Measurements from ENCODE around the gene GDPD5. TPM values are rescaled to one million over a fixed set of nuclear protein-coding genes. Genes with fewer than 3 reads are reported as not detected.

GDPD5 gene
- total and polyA plus RNA-seq, 10 of the 15 experiments (the other 5 are each of a cell fraction or from before 2014, with no cell fraction given), result 0.10 to 30.0 (median 6.7) TPM

DNA sequence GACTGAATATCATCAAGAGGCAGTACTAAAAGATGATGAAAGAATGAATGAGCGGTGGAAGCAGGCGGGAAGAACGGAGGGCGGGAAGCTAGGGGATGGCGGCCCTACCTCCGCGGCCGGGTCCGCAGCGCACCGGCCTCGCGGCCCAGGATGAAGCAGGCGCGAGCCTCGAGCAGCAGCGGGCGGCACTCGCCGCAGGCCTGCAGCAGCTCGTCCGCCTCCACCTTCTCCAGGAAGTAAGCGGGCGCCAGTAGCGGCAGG, 96.2 kb downstream of the GDPD5 start:
- ChIA-PET RAD21 (ENCODE audit: unreplicated experiment) (no interaction called here), SMC1A (ENCODE audit: uncharacterized antibody, unreplicated experiment) (no interaction called here), CTCF (no interaction called here), POLR2A (no interaction called here)
- no peak overlapping the region for H3K9ac ChIP-seq (ENCODE audit: control insufficient read depth, insufficient read depth, low read length)
- no peaks in the 10 kb centered on the region for H3K4me1 ChIP-seq (ENCODE audit: control insufficient read depth, insufficient read depth, low read length)
- no peak overlapping the region for H3K27ac ChIP-seq (ENCODE audit: control insufficient read depth, insufficient read depth)
- no peak overlapping the region for H3K4me3 ChIP-seq
- H3K36me3 ChIP-seq (ENCODE audit: control insufficient read depth in 2 of 2, insufficient read depth in 2 of 2, low read length in 1 of 2), result no peaks in the 10 kb centered on the region; a peak in 1 of 4 replicates
- no peaks in the 10 kb centered on the region for H3K79me2 ChIP-seq (ENCODE audit: control insufficient read depth, insufficient read depth, low read length)
- peaks cover 2% of the 10 kb centered on the region; the same call in 1 of the 3 replicates for H3K9me3 ChIP-seq (replicated peaks; ENCODE audit: control insufficient read depth, insufficient read depth, low read length)
- no TSS peak for BruUV-seq (replicated peaks)
- peaks cover 4 to 14% of the 10 kb centered on the region in 2 experiments for H3K27me3 ChIP-seq (replicated peaks in 1 of 2; ENCODE audit: control insufficient read depth in 2 of 2, insufficient read depth in 2 of 2, low read length in 1 of 2)
- 91% methylated on average over 25 of the region's 25 CpGs for WGBS (ENCODE audit: insufficient coverage, insufficient replicate concordance, low lambda C conversion rate, missing lambda C conversion rate)
- FAIRE-seq (no peak), DNase-seq (ENCODE audit: low read depth, low spot score) (no peak), ATAC-seq (no peak)
- TF ChIP-seq ZSCAN29 (IDR thresholded peaks at IDR 0.05), result no peak
- TF ChIP-seq TCF3 (IDR thresholded peaks at IDR 0.05; ENCODE audit: borderline replicate concordance, insufficient read depth, low read depth, low read length), result no peak
- TF ChIP-seq, protein P1, sequence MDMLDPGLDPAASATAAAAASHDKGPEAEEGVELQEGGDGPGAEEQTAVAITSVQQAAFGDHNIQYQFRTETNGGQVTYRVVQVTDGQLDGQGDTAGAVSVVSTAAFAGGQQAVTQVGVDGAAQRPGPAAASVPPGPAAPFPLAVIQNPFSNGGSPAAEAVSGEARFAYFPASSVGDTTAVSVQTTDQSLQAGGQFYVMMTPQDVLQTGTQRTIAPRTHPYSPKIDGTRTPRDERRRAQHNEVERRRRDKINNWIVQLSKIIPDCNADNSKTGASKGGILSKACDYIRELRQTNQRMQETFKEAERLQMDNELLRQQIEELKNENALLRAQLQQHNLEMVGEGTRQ (IDR thresholded peaks at IDR 0.05; ENCODE audit: borderline replicate concordance, low read depth, low read length), result no peak
- no peak for TF ChIP-seq SREBF1 (IDR thresholded peaks at IDR 0.05; ENCODE audit: low read length)
- no peak for TF ChIP-seq NBN (IDR thresholded peaks at IDR 0.05)
- TF ChIP-seq, protein P2, sequence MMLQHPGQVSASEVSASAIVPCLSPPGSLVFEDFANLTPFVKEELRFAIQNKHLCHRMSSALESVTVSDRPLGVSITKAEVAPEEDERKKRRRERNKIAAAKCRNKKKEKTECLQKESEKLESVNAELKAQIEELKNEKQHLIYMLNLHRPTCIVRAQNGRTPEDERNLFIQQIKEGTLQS (IDR thresholded peaks at IDR 0.05; ENCODE audit: borderline replicate concordance, extremely low read depth, low read depth, low read length), result no peak
- no peak for TF ChIP-seq IRF4 (IDR thresholded peaks at IDR 0.05; ENCODE audit: low read depth, low read length)
- TF ChIP-seq, protein P3, sequence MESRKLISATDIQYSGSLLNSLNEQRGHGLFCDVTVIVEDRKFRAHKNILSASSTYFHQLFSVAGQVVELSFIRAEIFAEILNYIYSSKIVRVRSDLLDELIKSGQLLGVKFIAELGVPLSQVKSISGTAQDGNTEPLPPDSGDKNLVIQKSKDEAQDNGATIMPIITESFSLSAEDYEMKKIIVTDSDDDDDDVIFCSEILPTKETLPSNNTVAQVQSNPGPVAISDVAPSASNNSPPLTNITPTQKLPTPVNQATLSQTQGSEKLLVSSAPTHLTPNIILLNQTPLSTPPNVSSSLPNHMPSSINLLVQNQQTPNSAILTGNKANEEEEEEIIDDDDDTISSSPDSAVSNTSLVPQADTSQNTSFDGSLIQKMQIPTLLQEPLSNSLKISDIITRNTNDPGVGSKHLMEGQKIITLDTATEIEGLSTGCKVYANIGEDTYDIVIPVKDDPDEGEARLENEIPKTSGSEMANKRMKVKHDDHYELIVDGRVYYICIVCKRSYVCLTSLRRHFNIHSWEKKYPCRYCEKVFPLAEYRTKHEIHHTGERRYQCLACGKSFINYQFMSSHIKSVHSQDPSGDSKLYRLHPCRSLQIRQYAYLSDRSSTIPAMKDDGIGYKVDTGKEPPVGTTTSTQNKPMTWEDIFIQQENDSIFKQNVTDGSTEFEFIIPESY (IDR thresholded peaks at IDR 0.05), result no peak
- no peak for TF ChIP-seq CBX3 (IDR thresholded peaks at IDR 0.05; ENCODE audit: borderline replicate concordance, low read depth)
- TF ChIP-seq, protein P4, sequence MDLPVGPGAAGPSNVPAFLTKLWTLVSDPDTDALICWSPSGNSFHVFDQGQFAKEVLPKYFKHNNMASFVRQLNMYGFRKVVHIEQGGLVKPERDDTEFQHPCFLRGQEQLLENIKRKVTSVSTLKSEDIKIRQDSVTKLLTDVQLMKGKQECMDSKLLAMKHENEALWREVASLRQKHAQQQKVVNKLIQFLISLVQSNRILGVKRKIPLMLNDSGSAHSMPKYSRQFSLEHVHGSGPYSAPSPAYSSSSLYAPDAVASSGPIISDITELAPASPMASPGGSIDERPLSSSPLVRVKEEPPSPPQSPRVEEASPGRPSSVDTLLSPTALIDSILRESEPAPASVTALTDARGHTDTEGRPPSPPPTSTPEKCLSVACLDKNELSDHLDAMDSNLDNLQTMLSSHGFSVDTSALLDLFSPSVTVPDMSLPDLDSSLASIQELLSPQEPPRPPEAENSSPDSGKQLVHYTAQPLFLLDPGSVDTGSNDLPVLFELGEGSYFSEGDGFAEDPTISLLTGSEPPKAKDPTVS (IDR thresholded peaks at IDR 0.05; ENCODE audit: low read depth, low read length), result no peak
- no peak for TF ChIP-seq ZNF217 (IDR thresholded peaks at IDR 0.05)
- TF ChIP-seq, protein P5, sequence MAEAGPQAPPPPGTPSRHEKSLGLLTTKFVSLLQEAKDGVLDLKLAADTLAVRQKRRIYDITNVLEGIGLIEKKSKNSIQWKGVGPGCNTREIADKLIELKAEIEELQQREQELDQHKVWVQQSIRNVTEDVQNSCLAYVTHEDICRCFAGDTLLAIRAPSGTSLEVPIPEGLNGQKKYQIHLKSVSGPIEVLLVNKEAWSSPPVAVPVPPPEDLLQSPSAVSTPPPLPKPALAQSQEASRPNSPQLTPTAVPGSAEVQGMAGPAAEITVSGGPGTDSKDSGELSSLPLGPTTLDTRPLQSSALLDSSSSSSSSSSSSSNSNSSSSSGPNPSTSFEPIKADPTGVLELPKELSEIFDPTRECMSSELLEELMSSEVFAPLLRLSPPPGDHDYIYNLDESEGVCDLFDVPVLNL (IDR thresholded peaks at IDR 0.05; ENCODE audit: low read depth, low read length), result no peak
- no peak for TF ChIP-seq PAX8 (IDR thresholded peaks at IDR 0.05)
- TF ChIP-seq MEF2B (IDR thresholded peaks at IDR 0.05; ENCODE audit: partially characterized antibody, poor library complexity, severe bottlenecking), result no peak
- TF ChIP-seq RB1 (IDR thresholded peaks at IDR 0.05; ENCODE audit: borderline replicate concordance), result no peak
- TF ChIP-seq POLR2AphosphoS2 (IDR thresholded peaks at IDR 0.05; ENCODE audit: low read depth, low read length), result no peak
- no peak for TF ChIP-seq ZNF384 (IDR thresholded peaks at IDR 0.05; ENCODE audit: borderline replicate concordance, low read depth, low read length)
- TF ChIP-seq GABPA (IDR thresholded peaks at IDR 0.05; ENCODE audit: low read depth), result no peak
- TF ChIP-seq GATAD2B (conservative IDR thresholded peaks at IDR 0.05; ENCODE audit: low read depth), result no peak
- in situ Hi-C loops (cut with MboI) (no loop called here), intact Hi-C loops (cut with micrococcal nuclease; ENCODE audit: unreplicated experiment) (no loop called here)
- H2AFZ ChIP-seq (ENCODE audit: control insufficient read depth, low read depth, low read length), result peak overlapping the region; percentile 50
- H4K20me1 ChIP-seq (ENCODE audit: control insufficient read depth, insufficient read depth), result no peaks in the 10 kb centered on the region; the same call in 1 of the 2 replicates
- peak overlapping the region; percentile 30; the same call in 1 of the 2 replicates for H3K4me2 ChIP-seq (ENCODE audit: control insufficient read depth, insufficient read depth)
